Hematopoietic multipotent progenitor cell treated with erythropoietin and hydrocortisone succinate and interleukin-3 and kit ligand, for 8 days (in vitro differentiated cells): ENCODE data around the gene ELN.

Experiments used
- DNase-seq: peaks from one replicate; pipeline ENCODE4 v3.0.0-alpha.2; 2015

The ELN gene

DNA sequence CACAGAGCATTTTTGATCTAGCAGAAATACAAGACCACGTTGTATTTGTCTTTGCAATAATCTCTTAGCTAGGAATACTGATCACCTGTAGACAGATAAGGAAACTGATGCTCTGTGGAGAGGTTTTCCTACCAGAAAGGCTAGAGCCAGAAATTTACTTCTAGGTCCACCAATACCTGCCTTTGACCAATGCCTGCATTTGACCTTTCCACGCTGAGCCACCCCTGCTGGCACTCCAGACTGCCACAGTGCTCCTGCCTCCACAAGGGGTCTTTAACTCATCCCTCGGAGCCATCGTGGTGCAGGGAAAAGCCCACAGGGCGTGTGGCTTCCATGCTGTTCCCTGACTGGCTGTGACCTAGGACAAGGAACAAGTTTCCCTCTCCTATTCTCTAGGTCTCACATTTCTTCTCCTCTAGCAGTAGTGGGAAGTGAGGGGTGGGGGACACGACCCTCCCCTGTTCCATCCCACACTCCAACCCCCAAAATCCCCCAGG is 1.5 kb upstream of the ELN start:
- DNase-seq = no peak

DNA sequence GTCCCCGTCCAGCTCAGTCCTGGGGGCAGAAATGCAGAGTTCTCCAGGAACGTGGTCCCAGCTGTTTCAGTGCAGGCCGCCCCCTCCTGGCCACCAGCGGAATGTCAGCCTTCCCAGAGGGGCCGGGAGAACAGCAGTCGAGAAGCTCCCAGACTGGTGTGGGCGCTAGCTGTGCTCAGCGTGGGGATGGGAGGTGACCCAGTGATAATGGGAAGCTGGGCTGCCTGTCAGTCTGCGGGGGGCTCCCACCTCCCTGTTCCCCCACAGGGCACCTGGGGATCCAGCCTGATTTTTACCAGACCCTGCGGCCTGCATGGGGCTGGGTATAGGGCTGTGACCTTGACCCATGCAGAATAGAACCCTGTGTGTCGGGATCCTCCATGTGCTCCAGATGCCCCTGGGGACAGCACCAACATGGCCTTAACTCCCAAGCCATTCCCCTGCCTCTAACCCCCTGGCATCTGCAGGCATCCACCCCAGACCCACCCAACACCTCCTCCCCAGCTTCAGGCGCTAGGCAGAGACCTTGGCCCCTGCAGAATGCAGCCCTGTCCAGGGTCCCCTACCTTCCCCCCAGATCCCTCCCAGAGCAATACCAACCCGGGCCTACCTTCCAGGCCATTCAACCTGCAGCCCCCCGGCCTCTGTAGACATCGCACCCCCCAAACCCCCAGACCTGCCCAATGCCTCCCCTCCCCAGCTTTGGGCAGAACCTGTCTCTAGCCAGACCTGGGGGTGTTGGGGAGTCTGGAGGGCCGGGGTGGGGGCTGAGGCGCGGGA is 880 bp upstream of the ELN start:
- DNase-seq = peak; percentile 52

DNA sequence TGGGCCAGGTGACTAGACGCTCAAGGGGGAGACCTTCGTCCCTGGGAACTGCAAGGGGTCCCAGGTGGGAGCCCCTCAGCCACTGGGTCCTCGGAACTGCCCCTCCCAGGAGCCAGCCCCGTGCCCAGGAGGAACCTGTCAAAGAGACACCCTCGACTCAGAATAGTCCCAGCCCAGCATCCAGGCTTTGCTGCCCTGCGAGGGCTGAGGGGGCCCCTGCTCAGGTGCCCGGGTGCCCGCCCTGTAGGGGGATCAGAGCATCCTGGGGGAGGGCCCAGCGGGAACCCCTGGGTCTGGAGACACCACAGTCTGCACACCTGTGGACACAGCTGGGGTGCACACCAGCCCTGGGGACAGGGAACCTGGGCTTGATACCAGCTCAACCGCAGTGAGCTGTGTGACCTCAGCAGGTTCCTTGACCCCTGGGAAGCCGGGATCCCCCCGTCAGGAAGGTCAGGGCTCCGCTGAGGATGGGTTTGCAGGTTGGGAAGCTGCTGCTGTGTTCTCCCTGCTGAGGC is 407 bp downstream of the ELN start:
- DNase-seq = no peak

DNA sequence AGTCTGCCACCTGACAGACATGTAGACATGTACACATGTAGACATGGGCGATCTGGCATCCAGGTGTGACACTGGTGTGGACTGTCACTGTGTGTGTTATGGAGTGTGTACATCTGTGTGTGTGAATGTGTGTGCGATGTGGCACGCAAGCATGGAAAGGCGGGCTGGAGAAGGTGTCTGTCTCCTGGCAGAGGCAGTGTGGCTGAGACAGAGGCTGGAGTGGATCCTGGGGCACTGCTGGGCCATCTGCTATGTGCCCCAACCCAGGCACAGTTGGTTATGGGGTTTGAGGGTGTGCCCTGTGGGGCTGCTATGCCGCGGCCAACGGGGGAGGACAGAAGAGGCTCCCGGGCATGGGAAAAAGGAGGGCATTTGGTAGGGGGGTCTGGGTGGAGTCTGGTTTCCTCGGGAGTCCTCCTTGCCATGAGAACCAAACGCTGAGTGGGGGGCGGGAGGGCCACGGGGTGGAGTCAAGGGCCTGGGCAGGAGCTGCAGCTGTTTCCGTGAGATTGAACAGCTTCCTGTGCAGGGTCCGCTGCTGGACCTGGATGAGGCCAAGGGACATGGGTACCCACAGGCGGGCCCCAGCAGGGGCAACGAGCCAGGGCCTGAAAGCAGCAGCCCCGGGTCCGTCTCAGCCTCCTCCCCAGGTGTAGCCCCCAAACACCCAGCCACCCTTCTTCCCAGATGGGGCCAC is 1.3 kb downstream of the ELN start:
- DNase-seq = no peak

DNA sequence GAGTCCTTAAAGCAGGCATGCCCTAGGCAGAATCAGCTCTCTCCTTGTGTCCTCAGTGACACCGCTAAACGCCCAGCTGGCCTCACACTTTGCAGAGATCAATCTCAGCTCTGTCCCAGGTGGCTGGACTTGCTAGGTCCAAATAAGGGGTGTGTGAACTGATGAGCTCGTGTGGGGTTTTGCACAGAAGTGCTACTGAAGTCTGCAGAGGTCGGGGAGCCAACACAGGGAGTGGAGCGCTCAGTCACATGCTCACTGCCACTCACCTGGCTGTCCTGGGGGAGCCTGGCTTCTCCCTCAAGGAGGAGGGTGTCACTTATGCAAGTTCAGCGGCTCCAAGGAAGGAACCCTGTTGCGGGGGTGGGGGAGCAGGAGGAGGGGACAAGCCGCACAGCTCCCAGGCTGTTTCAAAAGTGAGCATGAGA is 2.0 kb downstream of the ELN start:
- DNase-seq = no peak

DNA sequence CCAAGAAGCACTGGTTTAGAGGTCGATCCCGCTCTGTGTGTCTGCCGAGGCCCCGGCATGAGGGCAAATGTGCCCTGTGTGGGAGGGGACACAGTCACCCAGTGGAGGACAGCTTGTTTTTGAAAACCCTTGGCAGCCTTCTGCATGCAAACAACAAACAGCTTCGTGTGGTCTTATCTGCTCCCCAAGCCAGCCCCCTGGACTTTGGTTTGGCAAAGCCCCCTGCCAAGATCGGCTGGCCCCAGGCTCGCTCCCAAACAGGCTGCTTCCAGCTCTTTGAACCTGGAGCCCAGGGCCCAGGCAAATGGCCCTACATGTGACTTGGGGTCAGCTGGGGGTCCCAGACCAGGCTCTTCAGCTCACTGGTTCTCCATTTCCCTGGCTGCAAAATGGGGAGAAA is 2.9 kb downstream of the ELN start:
- DNase-seq = no peak

DNA sequence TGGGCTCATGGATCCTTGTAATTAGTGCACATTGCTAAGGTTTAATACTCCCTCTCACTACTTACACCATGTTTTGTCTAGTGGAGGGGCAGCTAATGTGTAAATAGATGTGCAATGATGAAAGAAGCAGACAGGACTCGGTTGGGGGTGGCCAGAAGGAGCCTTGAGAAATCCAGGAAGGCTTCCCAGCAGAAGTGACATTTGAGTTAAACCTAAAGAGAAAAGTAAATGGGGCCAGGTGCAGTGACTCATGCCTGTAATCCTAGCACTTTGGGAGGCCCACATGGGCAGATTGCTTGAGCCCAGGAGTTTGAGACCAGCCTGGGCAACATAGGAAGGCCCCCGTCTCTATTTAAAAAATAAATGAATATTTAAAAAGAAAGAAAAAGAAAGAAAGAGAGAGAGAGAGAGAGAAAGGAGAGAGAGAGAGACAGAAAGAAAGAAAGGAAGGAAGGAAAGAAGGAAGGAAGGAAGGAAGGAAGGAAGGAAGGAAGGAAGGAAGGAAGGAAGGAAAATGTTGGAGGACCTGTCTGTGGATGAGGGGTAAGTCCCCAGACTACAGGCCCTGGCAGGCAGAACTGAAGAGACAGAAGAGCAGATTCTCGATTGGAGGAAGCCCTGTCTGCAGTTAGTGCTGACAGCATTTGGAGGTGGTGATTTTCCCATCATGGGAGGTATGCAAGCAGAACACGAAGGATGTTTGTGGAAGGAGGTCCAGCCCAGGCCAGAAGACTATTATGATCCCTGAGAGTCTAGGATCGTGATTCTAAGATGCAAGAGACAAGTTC is 3.6 kb downstream of the ELN start:
- DNase-seq = no peak

DNA sequence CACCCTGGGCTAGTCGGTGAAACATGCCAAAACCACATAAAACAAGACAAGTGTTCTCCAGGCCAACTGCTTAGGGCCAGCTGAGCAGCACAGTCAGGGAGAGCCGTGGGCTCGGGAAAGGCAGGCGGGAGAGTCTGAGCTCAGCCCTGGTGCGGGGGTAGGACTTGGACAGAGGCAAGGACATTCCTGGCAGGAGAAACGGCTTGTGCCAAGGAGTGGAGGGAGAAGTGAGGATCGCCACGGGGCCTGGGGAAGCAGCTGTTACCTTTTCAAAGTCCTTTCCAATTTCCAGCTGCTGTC is 4.2 kb downstream of the ELN start:
- DNase-seq = no peak

DNA sequence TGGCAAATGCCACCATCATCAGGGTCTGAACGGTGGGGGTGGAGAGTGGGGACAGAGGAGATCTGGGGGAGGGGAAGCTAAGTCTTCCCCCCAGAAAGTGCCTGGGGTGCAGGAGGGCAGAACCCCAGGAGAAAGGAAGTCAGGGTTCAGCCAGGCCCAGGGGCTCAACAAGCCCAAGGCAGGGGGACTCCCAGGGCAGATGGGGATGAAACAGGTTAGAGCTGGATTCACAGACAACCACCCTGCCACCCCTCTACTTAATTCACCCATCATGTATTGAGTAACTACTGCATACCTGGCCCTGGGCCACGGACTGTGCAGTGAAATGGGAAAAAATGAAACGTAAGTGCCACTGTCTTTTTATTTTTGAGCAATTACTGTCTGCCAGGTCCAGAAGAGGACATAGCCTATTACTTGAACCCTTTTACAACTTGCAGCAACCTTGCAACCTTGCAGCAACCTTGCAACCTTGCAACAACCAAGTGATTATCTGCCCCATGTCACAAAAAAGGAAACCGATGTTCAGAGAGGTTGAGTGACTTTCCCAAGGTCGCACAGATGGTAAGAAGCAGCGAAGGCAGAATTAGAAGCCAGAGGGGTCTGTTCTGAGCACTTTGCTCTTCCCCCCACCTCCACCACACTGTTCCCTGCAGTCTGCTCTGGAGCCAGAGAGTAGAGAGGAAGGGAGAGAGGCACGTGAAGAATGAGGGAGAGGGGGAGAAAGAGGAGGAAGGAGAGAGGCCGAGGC is 4.8 kb downstream of the ELN start:
- DNase-seq = no peak

DNA sequence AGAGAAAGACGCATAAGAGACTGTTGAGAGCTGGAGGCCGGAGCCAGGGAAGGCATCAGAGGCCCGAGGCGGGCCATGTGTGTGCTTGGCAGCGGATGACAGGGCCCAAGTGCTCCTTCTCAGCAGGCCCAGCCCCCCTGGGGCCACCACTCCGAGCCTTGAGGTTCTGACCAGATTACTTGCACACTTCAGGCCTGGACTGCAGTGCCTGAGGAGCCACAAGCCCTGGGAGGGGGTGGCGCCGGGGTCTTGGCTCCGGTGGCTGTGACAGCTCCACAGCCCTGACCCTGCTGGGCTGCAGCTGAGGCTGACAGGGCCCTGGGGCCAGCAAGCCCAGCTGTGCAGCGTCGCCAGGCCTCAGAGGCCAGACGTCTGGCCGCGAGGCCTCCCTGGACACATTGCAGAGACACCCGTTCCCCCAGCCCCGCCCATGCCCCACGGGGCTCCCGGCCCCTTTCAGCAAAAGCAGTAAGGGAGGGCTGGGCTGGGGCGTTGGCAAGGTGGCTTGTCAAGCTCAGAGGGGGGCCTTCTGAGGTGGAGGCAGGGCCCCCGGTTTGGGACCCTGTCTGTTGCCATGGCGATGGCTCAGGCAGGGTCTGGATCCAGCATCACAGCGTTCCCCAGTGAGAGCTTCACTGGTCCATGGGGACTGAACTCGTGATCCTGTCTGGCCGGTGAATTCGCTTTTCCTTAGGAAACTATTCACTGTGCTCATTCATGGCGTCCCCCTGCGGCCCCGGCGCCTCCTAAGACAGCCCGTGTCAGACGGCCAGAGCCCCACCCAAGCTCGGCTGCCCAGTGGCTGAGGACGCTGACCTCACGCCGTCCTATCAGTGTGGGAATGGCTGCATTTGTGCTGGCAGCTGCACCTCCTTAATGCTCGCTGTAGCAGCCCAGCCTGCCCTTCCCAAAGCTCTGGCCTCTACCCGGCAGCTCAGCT is 5.7 kb downstream of the ELN start:
- no peak for DNase-seq

DNA sequence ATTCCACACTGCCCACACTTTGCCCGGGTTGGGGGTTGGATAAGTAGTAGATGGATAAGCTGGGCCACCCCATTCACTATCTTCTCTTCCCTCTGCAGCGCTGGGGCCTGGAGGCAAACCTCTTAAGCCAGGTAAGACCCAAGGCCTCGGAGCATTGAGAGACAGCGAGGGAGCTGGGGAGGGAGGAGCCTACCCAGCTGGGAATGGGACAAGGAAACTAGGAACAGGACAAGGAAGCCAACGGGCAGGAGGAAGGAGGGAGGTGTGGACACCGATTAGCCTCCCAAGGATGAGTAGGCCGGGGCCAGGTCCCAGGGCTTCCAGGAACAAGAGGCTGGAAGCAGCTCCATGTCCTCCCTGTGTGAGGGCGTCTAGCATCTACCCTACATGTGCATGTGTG is 9.6 kb downstream of the ELN start:
- no peak for DNase-seq

DNA sequence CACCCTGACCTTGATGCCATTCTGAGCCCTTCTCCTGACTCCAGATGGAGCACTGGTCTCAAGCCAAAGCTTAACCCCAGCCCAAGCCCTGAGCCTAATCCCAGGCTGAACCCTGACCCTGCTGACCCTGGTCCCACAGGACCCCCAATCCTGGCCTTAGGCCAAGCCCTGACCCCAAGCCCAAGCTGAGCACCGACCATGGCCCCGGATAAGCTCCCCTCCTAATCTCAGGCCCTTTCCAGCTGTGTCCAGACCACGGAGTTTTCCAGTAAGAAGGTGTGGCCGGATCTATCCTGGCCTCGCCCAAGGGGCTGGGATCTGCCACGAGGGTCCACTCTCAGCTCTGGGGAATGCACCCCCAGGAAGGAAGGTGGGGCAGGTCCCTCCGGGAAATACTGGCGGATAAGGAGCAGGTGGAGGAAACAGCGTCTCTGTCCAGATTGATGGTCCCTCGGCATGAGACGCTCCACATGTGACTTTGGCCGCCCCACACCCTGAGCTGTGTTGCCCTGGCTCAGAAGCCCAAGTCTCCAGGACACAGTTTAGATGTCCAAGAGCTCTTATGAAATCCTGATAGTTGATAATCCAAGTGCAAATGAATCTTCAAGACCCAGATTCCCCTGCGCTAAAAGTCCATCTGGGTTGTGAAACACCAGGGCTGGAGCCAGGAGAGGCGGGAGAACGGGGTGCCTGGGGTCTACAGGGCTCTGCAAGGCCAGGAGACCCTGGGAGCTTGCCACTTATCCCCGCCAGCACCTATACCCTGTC is 10.4 kb downstream of the ELN start:
- DNase-seq = no peak

DNA sequence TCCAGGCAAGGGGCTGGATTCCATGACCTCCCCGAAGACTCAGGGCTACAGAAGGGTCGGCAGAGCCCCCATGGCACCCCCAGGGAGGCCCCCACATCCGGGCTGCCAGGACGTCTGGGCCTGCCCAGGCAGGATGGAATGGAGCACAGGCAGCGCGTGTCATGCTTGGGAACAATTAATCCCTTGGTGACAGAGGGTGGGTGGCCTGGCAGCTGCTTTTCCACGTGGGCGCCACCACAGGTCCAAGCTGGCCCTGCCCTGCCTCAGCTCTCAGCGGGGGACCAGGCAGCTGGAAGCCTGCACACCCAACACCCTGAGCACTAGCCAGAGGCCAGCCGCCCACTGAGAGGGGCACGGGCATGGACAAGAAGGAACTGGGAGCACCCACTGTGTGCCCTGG is 11.4 kb downstream of the ELN start:
- DNase-seq = no peak

DNA sequence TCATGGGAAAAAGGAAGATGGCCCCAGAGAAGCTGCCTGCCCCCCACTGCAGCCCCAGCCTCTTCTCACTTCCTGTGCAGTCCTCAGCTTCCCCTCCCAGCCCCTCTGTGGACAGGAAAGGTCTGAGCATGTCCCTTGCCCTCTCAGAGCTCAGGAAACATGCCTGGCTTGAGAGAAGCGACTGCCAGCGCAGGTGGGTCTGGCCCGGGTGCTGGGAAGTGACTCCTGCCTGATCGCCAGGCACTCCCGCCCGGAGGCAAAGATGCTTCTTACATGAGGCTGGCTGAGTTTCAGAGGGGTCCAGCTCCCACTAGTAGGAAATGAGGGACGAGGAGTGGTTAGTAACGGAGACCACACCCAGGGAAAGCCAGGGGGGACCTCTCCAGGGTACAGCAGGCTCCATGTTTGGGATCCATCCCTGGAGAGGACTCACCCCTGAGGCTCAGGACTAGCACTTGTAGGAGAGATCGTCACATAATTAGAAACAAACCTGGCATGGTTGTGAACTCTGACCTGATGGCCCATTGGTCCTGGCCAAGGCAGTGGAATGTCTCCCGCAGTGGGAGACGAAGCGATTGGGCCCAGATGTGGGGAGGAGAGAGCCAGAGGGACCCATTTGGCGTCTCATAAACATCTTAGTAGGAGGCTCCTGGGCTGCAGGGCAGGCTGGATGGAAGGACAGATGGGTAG is 12.3 kb downstream of the ELN start:
- DNase-seq = no peak

DNA sequence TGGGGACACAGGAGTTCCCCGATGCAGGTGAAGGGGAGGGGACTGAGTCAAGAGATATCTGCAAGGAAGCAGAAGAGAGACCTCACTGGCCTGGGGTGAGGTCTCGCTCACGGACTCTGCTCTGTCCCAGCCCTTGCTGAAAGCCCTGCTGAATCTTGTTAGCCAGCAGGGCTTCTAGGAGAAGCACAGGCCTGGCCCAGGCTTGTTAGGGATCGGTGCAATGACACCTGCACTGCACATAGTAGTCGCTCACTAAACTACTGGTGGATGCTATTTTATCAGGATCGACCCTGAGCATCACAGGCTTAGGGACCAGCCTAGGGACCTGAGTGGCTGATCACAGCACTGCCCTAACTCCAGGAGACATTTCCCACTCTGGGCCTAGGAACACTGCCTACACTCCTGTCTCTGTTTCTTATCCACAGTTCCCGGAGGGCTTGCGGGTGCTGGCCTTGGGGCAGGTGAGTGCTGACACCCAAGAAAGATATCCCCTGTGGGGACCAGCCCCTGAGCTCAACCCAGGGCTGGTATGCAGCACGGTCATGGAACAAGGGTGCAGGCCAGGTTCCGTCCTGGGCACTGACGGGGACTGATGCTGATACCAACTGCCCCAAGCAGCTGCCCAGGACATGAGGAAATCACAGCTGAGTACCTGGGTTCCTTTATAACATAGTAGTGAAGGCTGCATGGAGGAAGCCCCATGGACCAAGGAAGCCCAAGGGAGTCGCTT is 13.0 kb downstream of the ELN start:
- DNase-seq = no peak

DNA sequence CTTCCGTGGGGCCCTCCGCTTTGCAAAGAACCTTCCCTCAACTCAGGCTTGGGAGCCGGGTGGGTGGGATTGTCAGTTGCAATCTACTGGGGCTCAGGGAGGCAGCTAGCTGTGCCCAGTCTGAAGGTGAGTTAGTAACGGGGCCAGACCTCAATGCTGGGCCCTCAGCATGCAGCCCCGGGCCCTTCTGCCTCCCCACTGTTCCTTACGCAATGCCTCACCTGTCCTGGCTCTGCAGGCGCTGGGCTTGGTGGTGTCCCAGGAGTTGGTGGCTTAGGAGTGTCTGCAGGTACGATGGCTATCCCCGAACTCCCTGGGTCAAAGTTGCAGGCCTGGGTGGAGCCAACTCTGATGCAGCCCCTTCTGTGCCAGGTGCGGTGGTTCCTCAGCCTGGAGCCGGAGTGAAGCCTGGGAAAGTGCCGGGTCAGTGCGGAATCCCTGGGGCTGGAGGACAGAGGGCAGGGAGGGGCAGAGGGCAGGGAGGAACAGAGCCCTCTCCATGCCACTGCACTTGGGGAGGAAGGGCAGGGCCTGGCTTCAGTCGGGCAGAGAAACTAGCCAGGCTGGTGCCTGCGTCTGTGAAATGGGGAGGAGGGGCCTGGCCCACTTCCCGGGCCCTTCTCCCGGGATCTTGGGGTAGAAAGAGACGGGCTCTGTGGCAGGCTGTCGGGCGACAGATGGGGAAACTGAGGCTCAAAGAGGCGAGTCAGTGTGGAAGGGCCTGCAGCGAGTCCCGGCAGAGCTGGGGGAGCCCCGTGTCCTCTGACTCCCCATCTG is 15.0 kb downstream of the ELN start:
- no peak for DNase-seq

DNA sequence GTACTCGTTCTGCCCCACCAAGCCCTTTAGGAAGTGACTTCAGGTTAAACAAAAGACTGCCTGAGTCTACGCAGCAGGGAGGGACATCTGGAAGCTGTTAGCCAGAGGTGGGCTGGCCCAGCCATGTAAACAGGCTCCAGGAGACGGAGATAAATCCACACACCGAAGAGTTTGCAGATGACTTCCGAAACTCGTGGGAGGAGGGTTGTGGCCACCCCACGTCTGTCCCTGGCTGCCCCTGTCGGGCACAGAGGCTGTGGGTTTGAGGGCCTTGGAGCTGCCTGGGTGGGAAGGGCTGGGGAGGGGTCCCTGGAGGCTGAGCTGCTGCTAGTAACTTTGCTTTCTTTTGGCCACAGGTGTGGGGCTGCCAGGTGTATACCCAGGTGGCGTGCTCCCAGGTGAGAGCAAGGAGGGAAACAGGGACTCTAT is 15.6 kb downstream of the ELN start:
- DNase-seq = no peak
